ENCODE data around the gene GSG1L.

The GSG1L gene

GRCh38 chr16:27818246-27818645 is 245.3 kb downstream of the GSG1L start:
- DNase-seq (ENCODE audit: low spot score): no peak

- no peak for DNase-seq (ENCODE audit: low spot score)
Observed at GRCh38 chr16:27817038-27817437, 246.5 kb downstream of the GSG1L start.

GRCh38 chr16:27816561-27816960 is 247.0 kb downstream of the GSG1L start:
- DNase-seq (ENCODE audit: low spot score): no peak

GRCh38 chr16:27813591-27813990 is 249.9 kb downstream of the GSG1L start:
- DNase-seq (ENCODE audit: low spot score): no peak

- DNase-seq (ENCODE audit: low spot score): no peak
Observed at GRCh38 chr16:27811881-27812280, 251.6 kb downstream of the GSG1L start.

GRCh38 chr16:27806986-27807385 is 256.5 kb downstream of the GSG1L start:
- no peak for DNase-seq (ENCODE audit: low spot score)

- no peak for DNase-seq (ENCODE audit: low spot score)
Observed at GRCh38 chr16:27806388-27806787, 257.1 kb downstream of the GSG1L start.

GRCh38 chr16:27805828-27806351 is 257.6 kb downstream of the GSG1L start:
- DNase-seq (ENCODE audit: low spot score): no peak

- DNase-seq (ENCODE audit: low spot score): no peak
Observed at GRCh38 chr16:27803775-27804549, 259.6 kb downstream of the GSG1L start.

GRCh38 chr16:27802664-27803439 is 260.7 kb downstream of the GSG1L start:
- DNase-seq (ENCODE audit: low spot score): no peak

- no peak for DNase-seq (ENCODE audit: low spot score)
Observed at GRCh38 chr16:27801289-27801945, 262.1 kb downstream of the GSG1L start.

GRCh38 chr16:27800817-27801216 is 262.7 kb downstream of the GSG1L start:
- DNase-seq (ENCODE audit: low spot score): no peak

GRCh38 chr16:27799896-27800295 is 263.6 kb downstream of the GSG1L start:
- DNase-seq (ENCODE audit: low spot score): no peak

GRCh38 chr16:27798241-27798640 is 265.3 kb downstream of the GSG1L start:
- DNase-seq (ENCODE audit: low spot score): no peak

GRCh38 chr16:27795992-27796614 is 267.4 kb downstream of the GSG1L start:
- peak; percentile 32 for DNase-seq (ENCODE audit: low spot score)

- DNase-seq (ENCODE audit: low spot score): no peak
Observed at GRCh38 chr16:27793249-27793622, 270.3 kb downstream of the GSG1L start.

- DNase-seq (ENCODE audit: low spot score): no peak
Observed at GRCh38 chr16:27792486-27793248, 270.8 kb downstream of the GSG1L start.

- no peak for DNase-seq (ENCODE audit: low spot score)
Observed at GRCh38 chr16:27791404-27791719, 272.2 kb downstream of the GSG1L start.

GRCh38 chr16:27790546-27791403 is 272.7 kb downstream of the GSG1L start:
- no peak for DNase-seq (ENCODE audit: low spot score)

GRCh38 chr16:27789595-27790241 is 273.8 kb downstream of the GSG1L start:
- no peak for DNase-seq (ENCODE audit: low spot score)
